GM18511 (cell line): ENCODE data around the gene ALOX5.

Experiments used
- ATAC-seq: cut with Tn5 transposase; IDR thresholded peaks from one replicate; pipeline ENCODE4 v1.9.1; 2021; ENCODE audit warnings: mild to moderate bottlenecking, moderate library complexity; ENCODE audit not compliant: unreplicated experiment

ALOX5 gene

GRCh38 chr10:45422866-45423659, 49.0 kb downstream of the ALOX5 start:
- no peak for ATAC-seq

DNA sequence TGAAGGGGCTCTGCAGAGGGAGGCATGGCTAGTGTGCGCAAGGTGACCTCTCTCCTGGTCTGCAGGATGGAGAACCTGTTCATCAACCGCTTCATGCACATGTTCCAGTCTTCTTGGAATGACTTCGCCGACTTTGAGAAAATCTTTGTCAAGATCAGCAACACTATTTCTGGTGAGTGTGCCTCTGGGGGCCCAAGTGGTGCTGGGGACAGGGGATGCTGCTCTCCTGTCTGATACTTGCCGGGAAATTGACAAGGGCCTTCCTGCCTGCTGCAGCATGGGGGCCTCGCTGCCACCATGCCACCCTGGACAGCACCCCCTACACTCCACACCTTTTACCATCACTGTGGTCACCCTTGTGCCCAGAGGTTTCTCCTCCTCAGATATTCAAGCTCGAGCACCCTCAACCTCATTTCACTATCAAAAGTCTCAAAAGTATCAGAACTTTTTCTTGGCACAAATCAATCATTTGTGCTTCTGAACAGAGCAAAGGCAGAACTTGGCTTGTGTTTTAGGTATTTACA, 50.0 kb downstream of the ALOX5 start:
- no peak for ATAC-seq

GRCh38 chr10:45424668-45425404, 50.8 kb downstream of the ALOX5 start:
- ATAC-seq = no peak

DNA sequence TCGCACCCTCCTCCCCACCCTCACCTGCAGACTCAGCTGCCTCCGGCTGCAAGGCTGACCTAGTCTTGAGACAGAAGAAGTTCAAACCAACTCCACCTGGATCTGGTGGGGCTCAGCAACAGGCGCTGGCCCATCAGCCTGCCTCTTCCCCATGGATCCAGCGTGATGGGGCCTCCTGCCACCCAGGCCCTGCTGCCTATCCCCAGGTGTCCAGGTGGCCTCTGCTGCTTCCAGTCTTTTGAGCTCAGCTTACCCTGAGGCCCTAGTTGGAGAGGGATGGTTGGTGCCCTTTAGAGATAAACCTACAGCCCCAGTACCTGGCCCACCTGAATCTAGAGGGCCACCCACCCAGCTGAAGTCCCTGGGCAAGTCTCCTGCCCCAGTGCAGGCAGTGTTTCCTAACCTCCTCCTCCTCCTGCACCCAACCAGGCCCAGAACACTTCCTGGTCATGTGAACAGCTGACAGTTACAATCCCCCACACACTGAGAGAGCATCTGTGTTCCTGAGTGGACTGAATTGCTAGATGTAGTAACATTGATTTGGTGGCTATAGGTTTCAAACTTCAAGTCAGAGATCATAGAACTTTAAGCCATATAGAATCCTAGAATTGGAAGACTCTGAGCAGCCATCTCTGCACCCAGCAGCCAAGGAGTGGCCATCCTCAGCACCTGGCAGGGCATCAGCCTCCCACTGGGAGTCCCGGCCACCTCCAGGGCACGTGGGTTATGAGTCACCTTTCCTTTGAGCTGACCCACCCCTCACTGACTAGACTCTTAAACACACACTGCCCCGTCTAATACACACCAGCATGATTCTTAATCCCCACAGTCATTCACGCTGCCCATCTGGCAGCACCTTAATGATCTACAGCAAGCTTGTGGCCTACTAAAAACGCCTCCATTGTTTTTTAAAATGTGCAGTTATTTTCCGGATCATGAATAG, 51.9 kb downstream of the ALOX5 start:
- ATAC-seq = no peak

- no peak for ATAC-seq
Measured at GRCh38 chr10:45427262-45427969, 53.4 kb downstream of the ALOX5 start.

- no peak for ATAC-seq
Measured at GRCh38 chr10:45427970-45428366, 54.0 kb downstream of the ALOX5 start.

DNA sequence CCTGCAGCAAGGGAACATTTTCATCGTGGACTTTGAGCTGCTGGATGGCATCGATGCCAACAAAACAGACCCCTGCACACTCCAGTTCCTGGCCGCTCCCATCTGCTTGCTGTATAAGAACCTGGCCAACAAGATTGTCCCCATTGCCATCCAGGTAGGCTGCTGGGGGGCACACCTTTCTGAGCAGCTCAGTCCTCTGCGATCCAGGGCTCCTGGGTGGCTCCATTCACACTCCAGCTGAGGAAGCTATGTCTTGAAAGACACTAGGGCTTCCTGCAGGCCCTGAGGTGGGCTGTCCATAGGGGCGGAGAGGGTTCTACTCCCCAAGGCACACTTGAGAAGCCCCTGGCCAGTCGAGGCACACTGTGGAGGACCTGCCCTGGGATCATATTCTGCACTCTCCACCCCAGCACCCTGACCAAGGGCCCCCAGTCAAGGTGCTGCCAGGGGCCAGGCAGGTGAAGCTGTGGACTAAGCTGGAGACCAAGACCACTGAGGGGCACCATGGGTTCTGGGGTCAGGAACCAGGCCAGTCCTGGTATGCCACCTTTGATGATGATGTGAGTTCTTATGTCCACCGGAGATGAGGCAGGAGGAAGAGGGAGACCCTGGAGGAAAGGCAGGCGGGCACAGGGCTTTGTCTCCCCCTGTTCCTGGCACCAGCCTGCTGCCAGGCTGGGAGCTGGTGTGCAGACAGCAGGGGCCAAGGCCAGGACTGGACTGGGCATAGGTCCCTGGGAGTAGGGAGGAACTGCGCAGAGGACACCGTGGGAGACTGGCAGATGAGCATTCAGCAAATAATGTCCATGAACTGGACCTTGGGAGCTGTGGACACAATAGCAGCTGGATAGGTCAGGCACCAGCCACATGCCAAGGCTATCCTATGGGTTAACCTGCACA, 54.8 kb downstream of the ALOX5 start:
- no peak for ATAC-seq

DNA sequence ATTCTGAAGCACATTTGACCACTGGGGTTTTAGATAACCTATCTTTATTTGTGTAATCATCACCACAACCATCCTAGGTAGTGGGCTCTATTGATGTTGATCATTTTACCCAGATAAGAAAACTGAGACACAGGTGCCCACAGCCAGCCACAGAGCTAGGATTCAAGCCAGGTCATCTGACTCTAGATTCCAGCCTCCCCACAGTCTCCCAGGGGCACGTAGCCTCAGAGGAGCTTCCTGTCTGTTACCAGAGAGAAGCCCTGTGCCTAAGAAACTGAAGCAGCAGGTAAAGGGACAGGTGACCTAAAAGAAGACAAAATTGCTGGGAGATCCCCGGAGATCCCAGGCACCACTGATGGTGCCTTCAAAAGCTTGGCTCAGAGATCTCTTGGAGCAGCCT, 55.8 kb downstream of the ALOX5 start:
- ATAC-seq = no peak

DNA sequence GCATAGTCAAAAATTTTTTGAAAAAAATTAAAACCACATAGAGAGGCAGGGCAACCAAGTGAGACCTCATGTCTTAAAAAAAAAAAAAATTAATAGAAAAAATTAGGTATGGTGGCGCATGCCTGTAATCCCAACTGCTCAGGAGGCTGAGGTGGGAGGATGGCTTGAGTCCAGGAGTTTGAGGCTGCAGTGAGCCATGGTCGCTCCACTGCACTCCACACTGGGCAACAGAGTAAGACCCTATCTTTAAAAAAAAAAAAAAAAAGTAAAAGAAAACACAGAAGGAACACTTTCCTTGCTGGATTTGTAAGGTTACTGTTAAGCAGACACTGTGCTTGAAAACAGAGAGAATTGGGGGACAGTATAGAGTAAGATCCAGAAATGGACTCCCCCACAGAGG, 58.1 kb downstream of the ALOX5 start:
- ATAC-seq = no peak

- ATAC-seq = no peak
Measured at GRCh38 chr10:45432700-45433472, 58.9 kb downstream of the ALOX5 start.

GRCh38 chr10:45433716-45434469, 59.9 kb downstream of the ALOX5 start:
- ATAC-seq = peak; percentile 92

DNA sequence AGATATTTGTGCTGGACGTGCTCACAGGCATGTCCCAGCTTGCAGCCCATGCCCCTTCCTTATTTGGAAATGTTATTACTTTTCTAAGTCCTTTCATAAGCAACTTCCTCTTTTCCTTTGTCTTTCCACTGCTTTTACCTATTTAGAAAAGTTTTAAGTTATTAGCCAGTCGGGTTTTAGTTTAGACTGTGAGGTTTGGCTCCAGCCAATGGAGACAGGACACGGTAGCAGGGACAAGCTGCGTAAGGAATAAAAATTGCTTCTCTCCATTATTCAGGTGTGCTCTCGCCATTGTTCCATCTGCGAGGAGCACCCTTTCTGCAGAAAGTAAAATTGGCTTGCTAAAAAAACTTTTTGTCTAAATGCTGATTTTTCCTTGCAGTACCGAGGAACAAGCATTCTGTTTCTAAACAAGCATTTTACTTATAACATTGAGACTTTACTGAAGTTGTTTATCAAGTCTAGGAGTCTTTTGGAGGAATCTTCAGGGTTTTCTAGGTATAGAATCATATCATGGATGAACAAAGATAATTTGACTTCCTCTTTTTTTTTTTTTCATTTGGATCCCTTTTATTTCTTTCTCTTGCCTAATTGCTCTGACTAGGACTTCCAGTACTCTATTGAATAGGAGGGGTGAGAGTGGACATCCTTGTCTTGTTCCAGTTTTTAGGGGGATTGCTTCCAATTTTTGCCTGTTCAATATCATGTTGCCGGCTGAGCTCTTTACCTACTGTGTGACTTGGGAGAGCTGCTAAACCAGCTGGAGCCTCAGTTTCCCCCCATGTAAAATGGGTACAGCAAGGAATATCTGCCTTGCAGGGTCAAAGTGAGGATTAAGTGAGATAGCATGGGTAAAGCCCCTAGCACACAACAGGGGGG, 63.8 kb downstream of the ALOX5 start:
- no peak for ATAC-seq

DNA sequence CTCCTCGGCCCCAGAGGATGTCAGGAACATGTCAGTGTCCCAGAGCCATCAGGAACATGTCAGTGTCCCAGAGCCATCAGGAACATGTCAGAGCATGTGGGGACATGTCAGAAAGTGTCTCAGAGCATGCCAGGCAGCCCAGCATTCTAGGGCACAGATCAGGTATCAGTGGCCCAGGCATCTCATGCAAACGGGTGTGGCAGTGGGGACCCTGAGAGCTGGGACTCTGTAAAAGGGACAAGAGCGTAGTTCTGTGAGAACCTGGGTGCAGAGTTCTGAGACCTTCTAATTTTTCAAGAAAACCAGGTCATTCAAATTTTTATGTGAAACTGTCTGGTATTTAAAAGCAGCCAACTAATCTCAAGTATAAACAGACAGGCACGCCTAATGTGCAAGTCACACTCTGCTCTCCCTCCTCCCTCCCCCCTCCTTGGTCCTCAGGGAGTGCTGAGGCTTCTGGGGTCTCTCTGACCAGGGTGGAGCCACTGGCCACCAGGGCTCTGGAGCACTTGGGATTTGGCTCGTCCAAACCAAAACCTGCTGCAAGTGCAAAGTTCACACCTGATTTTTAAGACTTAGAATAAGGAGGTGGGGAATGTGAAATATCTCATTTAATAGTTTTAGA, 64.6 kb downstream of the ALOX5 start:
- ATAC-seq = no peak

GRCh38 chr10:45439365-45439764, 65.3 kb downstream of the ALOX5 start:
- ATAC-seq = no peak

GRCh38 chr10:45439873-45440272, 65.9 kb downstream of the ALOX5 start:
- no peak for ATAC-seq

DNA sequence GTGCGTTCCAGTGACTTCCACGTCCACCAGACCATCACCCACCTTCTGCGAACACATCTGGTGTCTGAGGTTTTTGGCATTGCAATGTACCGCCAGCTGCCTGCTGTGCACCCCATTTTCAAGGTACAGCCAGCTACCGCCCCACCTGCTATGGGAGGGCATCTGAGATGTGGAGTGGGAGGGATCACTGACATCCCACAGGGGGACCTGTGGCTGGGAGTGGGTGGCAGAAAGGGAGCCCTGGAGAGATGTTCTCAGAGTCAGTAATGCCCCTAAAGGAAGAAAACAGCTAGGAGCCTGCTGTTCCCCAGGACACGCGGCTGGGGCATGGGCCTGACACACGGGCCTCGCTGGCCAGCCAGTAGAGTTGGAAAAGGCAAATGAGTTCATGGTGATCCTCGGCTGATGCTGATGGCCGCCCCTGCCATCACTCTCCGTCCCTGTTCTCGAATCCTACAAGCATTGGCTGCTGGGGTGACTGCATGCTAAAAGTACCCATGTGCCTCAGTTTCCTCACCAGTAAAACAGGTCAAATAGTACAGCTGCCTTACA, 66.6 kb downstream of the ALOX5 start:
- ATAC-seq = no peak
